GM06990 (cell line): ENCODE data around the gene NADK2.

Experiments
- DNase-seq: peaks from one replicate; pipeline ENCODE4 v3.0.0-alpha.2; 2011; ENCODE audit not compliant: insufficient read length; ENCODE audit errors: extremely low read depth
- H3K27me3 ChIP-seq: replicated peaks from 2 replicates; pipeline ENCODE4 v1.6.0; 2011; ENCODE audit warnings: low read length; ENCODE audit not compliant: control insufficient read depth, insufficient read depth
- H3K36me3 ChIP-seq: 2 replicates; pipeline ENCODE4 v1.5.1; 2011; ENCODE audit warnings: low read length; ENCODE audit not compliant: control insufficient read depth, insufficient read depth
- H3K4me3 ChIP-seq: replicated peaks from 2 replicates; pipeline ENCODE4 v1.5.1; 2011; ENCODE audit warnings: low read depth, mild to moderate bottlenecking, control low read depth, low read length
- TF ChIP-seq, protein P1 (sequence below): IDR thresholded peaks from 2 replicates; pipeline ENCODE4 v1.5.1; 2011; ENCODE audit warnings: low read length, control low read depth, mild to moderate bottlenecking, inconsistent platforms; ENCODE audit not compliant: insufficient read depth, poor library complexity, severe bottlenecking

NADK2 gene

DNA sequence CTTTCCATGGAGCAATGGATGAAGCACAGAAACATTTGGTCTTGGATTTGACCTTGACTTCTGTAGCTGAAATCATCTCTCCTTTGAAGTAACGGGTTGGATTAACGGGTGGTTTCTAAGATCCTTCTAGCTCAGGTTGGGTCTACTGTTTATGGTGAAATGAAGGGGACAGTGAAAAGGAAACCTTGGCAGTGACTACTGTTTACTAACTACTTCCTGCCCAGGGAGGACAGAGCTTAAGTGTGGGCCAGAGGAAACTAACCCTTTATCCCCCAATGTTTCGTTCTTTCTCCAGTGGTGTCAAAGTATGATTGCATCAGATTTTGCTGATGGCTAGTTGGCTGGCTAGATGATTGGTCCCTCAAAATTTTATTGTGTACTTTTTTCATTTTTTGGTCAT is 67.6 kb downstream of the NADK2 start:
- TF ChIP-seq, protein P1, sequence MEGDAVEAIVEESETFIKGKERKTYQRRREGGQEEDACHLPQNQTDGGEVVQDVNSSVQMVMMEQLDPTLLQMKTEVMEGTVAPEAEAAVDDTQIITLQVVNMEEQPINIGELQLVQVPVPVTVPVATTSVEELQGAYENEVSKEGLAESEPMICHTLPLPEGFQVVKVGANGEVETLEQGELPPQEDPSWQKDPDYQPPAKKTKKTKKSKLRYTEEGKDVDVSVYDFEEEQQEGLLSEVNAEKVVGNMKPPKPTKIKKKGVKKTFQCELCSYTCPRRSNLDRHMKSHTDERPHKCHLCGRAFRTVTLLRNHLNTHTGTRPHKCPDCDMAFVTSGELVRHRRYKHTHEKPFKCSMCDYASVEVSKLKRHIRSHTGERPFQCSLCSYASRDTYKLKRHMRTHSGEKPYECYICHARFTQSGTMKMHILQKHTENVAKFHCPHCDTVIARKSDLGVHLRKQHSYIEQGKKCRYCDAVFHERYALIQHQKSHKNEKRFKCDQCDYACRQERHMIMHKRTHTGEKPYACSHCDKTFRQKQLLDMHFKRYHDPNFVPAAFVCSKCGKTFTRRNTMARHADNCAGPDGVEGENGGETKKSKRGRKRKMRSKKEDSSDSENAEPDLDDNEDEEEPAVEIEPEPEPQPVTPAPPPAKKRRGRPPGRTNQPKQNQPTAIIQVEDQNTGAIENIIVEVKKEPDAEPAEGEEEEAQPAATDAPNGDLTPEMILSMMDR, result no peak
- Histone ChIP-seq H3K36me3 (peaks cover 6% of the 10 kb centered on the region), H3K27me3 (no peaks in the 10 kb centered on the region), H3K4me3 (no peak overlapping the region)
- DNase-seq, result no peak

DNA sequence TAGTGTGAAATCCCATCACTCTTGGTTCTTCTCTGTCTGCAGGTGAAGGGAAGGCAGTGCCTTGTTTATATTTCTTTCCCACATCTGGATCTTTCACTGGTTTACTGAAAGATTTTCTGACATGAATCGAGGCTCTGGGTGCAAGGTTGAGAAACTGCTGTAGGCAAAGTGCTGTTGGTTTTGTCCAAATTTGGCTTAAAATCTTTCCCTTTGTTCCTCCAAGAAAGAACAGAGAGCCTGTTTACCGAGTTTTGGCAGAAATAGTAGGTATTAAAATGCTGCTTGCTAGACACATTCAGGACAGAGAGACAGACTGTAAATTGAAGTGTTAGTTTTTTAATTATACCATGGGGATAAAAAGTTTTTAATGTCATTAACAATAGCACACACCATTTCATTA is 68.3 kb downstream of the NADK2 start:
- TF ChIP-seq, protein P1, result no peak
- no peak for DNase-seq
- H3K36me3 ChIP-seq, result peaks cover 7% of the 10 kb centered on the region
- no peak overlapping the region for H3K4me3 ChIP-seq
- H3K27me3 ChIP-seq, result no peaks in the 10 kb centered on the region

DNA sequence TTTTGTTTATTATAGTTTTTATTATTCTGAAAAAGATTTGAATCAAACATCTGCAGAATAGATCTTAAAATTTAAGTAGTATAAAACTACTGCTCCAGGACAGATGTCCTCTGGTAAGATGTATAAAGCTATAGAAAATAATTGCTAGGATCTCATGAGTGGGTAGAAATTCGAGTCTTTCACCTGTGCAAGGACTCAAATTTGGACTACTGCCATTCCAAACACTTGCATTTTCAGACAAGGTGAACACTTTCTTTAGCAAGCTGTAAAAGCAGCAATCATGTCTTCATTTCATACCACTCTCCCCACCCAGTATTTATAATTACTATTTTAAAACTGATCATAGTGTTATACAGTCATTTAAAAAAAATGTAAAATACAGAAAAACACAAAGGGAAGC is 69.1 kb downstream of the NADK2 start:
- no peaks in the 10 kb centered on the region for H3K27me3 ChIP-seq
- no peak overlapping the region for H3K4me3 ChIP-seq
- DNase-seq, result no peak
- peaks cover 7% of the 10 kb centered on the region for H3K36me3 ChIP-seq
- TF ChIP-seq, protein P1, result no peak

DNA sequence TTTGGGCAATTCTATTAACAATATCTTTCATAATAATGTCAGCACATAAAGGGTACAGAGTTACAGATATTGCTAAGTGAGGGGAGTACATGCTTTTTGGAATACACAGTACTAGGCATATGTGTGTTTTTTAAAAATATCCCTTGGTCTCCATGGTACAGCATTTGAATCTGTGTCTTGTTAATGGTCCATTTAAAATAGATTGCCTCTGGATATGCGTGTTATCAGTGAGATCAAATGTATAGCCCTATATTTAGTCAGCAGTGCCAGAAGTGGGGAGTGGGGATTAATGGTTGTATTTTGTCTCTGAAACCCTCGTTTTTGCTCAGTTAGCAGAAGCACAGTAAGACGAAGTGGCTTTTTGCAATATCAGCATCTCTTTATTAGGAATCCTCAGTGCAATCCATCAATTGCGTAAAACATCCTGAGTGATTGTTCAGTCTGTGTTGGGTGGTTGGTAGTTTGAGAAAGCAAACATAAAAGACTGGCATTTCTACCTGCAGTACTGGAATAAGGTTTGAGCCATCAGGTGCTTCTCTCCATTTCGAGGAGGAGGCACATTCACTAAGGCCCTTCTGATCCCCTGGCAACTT is 70.8 kb downstream of the NADK2 start:
- H3K27me3 ChIP-seq, result no peaks in the 10 kb centered on the region
- no peak for DNase-seq
- H3K4me3 ChIP-seq, result no peak overlapping the region
- H3K36me3 ChIP-seq, result peaks cover 8% of the 10 kb centered on the region
- TF ChIP-seq, protein P1, result no peak

DNA sequence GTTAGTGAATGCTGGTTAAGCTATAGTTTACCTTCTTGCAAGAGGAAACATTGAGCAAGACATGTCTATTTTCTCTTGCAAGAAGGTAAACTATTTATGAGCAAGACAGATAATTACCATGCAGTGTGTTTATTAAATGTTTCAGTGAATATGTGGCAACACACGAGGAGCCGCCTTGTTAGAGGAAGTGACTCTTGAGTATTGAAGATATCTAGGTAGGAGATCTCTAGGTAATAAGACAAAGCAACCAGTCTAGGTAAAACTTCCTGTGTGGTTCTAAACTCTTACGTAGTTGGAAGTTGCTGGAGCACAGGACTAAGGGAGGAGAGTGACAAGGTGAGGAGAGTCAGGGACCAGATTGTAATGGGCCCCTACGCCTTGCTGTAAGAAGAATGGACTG is 73.0 kb downstream of the NADK2 start:
- H3K4me3 ChIP-seq, result no peak overlapping the region
- H3K27me3 ChIP-seq, result no peaks in the 10 kb centered on the region
- TF ChIP-seq, protein P1, result no peak
- no peak for DNase-seq
- peaks cover 9% of the 10 kb centered on the region for H3K36me3 ChIP-seq

DNA sequence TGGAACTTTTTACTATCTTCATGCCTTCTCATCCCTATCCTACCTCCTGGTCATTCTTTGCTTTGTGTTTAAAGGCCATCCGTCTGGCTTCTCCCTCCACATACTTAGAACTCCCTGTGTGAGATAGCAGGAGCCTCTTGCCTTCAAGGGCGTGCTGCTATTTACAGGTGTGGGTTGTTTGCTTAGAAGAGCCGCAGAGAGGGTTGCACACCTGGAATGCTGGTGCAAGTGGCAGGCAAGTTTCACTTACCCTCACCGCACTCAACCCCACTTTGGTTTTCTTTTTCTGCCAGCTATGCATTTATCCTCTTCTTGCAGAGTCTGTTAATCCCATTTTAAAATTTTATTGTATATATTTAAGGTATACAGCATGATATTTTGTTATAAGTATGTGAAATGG is 77.3 kb downstream of the NADK2 start:
- TF ChIP-seq, protein P1, result no peak
- Histone ChIP-seq H3K36me3 (peaks cover 12% of the 10 kb centered on the region), H3K4me3 (no peak overlapping the region), H3K27me3 (no peaks in the 10 kb centered on the region)
- DNase-seq, result no peak
